GM18502 (cell line): ENCODE data around the gene ACVR2B.

Experiments
- ATAC-seq: cut with Tn5 transposase; IDR thresholded peaks from one replicate; pipeline ENCODE4 v1.9.1; 2021; ENCODE audit warnings: mild to moderate bottlenecking; ENCODE audit not compliant: unreplicated experiment, poor library complexity

ACVR2B gene

DNA sequence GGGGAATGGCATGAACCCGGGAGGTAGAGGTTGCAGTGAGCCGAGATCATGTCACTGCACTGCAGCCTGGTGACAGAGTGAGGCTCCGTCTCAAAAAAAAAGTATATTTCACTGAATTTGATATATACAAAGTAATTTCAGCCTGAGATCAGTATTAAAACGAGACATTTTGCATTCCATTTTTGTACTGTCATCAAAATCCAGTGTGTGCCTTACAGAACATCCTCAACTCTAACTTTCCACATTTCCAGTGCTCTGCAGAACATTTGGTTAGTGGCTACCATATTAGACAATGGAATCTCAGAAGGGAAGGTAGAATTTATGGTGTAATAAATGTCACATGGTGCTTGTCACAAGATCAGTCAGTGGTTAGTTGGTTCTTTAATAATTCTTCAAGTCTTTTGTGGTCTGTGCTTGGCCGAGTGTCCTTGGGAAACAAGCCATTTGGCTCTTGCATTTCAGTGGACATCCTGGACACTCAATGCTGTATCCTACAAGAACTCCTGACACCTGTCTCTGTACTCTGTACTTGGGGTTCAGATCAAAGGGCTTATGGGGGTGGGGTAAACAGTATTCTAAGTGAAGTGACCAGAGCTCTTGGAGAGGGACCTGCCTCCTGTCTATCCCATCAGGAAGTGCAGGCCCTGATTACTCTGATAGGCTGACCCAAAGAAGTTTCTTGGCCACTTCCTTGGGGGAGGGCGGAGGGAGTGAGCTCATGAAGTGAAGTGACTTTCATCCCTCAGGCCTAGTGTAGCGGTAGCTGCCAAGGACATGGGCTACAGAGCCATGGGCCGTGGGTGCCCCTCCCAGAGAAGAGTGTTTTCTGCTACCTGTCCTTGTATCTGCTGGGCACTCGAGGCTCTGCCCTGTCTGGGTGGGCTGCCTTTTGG is 3.7 kb downstream of the ACVR2B start:
- no peak for ATAC-seq

DNA sequence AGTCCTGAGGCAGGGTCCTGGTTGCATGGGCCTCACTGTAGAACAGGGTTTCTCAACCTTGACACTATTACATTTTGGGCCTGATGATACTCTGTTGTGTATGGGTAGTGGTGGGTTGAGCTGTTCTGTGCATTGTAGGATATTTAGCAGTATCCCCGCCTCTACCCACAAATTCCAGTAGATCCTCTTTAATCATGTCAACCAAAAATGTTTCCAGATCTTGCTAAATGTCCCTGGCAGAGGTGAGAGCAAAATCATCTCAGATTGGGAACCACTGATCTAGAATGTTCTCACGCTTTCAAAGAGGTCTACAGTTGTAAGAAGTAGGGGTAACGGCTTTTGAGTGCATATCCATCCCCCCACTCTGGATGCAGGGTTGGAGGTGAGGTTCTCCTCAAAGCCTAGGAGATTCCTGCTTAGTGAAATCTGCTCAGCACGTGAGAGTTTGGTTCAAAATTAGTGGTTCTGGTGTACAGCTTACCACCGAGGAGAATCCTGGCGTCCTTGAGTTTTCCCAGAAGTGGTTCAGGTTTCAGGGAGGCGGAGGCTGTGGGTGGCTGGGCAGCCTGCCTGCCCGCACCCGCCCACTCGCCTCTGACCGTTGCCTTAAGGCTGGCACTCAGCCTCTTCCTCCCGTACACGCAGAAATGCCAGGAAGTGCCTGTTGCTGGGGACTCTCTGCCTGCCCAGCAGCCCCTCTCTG is 5.3 kb downstream of the ACVR2B start:
- no peak for ATAC-seq

DNA sequence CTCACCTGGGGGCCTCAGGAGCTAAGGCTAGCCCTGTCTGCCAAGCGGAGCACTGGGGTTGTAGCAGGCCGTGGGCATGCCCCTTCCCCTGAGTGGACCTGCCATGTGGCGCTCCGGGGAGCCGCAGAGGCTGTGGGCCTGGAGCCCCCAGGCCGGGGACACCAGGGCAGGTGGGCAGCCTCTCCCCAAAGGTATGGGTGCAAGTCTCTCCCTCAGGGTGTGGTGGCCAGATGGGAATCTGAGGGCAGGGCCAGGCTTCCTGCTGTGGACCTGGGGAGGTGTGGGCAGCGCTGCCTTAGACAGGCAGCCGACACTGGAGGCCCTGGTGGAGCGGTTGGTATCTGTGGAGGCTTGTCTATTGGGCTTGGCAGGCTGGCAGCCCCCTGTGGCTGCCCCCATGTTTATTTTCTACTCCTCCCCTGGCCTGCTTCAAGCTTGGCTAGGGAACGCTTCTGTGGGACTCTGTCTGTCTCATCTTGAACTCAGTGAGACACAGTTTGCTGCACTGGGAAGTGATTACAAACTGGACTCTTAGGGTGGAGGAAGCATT is 5.9 kb downstream of the ACVR2B start:
- no peak for ATAC-seq

DNA sequence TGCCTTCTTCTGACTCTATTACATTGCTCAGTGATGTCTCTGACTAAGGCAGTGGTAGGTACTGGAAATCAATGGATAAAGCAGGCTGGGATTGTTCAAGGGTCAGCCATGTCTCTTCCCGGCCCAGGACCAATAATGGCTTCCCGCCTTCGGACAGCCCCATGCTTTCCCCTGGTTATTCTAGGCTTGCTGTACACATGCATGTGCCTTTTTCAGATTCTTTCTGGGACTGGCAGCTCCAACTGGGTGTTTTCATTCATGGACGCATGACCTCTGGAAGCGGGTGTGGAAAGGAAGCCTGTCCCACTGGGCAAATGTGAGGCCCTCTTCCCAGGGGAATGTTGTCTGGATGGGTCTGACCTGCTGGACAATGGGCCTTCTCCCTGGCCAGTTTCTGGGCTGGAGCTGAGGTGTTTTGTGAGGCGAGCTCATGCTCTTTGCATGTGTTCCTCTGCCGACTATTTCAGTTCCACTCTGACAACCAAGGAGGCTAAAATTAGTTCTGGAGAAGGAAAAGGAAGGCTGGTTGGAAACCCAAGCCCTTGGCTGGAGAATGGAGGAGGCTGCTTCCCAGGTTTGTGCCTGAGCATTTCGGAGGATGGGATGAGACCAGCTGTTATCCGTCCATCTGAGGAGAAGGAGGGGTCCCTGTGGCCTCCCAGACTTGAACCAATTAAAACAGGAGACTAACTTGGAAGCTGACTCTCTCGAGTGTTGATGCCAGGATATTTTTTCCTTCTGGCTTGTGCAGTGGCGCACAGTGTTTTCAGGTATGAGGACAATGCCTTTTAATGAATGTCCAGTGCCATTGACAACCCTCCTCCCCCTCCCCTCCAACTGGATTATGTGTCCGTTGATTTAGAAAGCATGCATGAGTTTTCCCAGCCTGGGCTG is 6.9 kb downstream of the ACVR2B start:
- no peak for ATAC-seq

DNA sequence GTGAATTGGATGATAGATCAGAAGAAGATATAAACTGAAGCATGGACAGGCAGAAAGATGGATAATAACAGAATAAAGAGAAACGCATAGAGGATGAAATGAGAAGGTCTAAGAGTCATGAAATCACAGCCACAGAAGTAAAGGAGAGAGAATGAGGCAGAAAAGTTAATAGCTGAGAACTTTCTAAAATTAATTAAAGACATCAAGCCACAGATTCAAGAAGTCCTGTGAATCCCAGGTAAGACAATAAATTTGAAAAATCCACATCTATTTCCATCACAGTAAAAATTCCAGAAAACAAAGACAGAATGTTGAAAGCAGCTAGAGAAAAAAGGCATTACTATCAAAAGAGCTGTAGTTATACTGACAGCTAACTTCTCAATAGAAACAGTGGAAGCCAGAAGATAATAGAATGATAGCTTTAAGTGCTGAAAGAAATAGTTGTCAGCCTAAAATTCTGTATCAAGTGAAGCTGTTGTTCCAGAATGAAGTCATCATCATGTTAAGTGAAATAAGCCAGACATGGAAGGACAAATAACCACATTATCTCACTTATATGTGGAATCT is 12.0 kb downstream of the ACVR2B start:
- no peak for ATAC-seq

DNA sequence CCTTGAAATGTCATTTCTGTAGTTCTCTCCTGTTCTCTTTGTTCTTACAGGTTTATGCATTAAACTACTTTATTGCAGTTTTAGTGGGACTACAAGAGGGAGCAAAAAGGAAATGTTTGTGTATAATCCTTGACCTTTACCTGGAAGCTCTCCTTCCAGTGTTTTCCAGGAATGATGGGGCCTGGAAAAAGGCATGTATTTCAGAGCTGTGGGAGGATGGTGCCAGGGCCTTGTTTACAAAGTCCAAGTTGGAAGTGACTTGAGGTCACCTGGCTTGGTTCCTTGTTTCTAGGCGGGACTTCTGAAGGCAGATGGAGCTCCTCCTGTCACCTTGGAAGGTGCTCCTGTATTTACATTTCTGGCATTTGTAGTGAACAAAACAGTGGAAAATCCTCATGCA is 15.1 kb downstream of the ACVR2B start:
- ATAC-seq, result no peak

DNA sequence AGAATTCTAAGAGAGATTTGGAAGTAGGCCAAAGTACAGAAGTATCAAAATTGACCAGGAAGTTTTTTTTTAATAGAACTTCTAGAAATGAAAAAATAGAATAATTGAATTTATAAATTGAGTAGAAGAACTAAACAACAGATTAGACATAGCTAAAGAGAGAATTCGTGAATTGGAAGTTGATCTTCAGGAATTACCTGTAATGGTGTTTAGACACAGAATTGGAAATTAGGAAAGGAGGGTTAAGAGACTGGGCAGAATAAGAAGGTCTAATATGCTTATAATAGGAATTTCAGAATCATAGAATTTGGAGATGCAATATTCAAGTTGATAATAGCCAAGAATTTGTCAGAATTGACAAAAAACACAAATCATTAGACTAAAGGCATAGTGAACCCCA is 16.2 kb downstream of the ACVR2B start:
- no peak for ATAC-seq

DNA sequence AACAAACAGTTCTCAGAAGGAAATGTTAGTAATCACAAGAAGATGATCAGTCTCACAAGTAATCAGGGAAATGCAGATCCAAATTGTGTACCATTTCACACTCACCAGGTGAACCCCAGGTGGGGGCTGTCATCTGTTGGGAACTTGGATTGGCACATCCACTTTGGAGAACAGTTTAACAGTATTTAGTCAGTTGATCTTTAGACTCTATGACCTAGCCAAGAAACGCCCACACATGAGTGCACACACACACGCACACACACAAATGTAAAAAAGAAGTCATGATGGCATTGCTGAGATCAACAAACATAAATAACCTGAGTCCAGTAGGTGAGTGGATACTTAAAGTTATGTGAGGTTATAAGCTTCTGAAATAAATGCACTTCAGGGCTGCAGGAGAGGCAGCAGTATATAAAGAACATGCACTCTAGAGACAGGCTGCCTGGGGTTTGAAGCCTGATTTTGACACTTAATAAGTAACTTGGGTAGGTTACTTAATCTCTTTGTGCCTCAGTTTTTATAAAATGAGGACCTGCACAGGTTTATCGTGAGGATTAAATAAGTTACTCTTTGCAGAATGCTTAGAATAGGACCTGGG is 17.7 kb downstream of the ACVR2B start:
- ATAC-seq, result no peak

DNA sequence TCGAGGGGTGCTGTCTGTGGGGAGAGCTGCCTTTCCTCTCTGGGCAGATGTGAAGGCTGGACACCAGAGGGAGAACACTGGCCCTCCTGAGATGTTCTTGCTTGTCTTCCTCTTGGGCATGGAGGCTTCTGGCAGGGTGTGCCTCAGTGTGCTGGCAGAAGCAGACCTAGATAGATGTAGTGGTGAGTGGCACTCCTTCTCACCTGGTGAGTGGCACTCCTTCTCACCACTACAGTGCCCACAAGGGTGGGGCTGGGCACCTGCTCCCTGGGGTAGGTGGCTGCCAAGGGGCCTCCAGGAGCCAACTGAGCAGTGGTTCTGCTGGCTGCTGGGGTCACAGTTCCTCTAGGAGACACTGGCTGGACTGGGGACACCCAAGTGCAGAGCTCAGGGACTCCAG is 18.7 kb downstream of the ACVR2B start:
- ATAC-seq, result no peak

DNA sequence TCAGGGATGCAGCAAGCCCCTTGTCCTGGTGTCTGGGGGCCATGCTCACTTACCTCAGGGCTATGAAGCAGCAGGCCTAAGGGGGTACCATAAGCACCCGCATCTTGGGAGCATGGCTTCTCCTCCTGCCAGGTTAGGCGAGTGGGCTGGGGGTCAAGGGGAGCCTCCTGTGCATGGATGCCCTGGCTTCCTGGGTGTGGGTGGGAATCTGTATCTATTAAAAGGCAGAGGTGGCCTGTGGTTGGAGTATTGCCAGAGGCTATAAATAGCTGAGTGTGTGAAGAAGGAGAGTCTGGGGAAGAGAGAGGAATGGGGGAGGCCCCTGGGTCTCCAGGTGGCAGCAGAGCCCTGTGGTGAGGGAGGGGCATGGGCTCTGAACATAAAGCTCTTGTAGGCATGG is 19.5 kb downstream of the ACVR2B start:
- ATAC-seq, result no peak

DNA sequence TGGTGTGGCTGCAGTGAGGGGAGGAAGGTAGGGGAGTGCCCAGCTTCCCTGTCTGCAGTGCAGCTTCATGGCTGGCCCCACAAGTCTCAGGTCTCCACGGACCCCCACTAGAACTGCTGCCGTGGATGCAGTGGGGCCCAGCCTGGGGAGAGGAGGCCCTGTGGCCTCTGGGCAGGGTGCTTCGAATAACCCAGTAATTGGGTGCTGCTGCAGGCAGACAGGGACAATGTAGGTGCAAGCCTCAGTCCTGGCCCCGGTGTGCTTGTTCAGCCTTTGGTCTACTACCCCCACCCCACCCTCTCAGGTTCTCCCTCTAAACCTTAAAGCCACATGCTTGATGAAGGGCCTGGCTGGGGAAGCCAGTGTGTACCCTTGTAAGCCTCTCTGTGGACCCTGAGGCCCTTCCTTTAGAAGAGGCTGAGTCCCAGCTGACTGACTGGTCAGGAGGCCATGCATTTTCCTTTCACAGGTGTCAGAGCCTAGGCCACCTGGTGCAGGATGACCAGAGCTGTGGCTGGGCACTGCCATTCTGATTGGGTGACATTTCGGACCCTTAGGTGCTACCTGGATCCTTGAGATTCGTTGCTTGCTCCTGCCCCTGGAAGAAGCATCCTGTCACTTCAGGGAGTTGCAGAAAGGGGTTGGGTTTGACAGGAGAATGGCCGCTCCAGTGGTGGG is 21.4 kb downstream of the ACVR2B start:
- ATAC-seq, result no peak

DNA sequence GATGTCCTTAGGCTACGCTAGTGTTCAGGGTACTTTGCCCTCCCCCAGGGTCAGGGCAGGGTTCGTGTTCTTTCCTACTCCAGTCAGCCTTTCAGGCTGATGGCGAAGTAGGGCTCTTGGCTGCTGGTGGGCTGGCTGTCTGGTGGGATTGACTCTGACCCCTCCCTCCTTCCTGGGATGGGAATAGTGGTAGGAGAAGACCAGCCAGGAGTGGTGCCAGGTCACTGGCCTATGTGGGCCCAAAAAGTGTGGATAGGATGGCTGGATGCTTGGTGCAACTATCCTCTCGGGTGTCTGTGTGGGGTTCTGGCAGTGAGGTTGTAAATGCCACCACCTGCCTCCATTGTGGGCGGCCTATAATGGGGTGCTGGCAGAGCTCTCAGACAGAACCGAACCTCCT is 22.0 kb downstream of the ACVR2B start:
- no peak for ATAC-seq

DNA sequence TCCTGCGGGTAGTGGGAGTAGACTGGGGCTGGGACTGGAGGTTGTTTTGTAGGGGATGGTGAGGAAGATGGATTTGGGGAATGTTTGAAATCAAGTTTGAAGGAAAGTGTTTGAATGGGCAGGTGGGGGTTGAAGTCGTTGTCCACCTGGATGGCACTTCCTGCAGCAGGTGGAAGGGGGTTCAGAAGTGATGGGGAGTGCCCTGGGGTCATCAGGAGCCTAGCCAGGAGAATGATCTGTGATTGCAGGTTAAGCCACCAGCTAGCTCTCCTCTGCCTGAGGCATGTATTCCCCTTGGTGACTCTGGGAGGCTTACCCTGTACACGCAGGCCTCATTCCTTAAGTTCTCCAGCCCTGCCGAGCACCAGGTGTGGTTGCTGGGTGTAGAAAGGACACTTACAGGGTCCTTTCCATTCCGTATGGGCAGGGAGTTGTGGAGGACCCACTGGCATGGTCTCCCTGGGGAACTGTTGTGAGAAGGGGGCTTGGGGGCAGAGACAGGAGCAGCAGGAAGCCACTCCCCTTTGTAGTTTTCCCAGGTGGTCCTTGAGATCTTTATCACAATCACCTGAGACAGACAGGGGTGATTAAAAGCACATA is 22.6 kb downstream of the ACVR2B start:
- no peak for ATAC-seq

DNA sequence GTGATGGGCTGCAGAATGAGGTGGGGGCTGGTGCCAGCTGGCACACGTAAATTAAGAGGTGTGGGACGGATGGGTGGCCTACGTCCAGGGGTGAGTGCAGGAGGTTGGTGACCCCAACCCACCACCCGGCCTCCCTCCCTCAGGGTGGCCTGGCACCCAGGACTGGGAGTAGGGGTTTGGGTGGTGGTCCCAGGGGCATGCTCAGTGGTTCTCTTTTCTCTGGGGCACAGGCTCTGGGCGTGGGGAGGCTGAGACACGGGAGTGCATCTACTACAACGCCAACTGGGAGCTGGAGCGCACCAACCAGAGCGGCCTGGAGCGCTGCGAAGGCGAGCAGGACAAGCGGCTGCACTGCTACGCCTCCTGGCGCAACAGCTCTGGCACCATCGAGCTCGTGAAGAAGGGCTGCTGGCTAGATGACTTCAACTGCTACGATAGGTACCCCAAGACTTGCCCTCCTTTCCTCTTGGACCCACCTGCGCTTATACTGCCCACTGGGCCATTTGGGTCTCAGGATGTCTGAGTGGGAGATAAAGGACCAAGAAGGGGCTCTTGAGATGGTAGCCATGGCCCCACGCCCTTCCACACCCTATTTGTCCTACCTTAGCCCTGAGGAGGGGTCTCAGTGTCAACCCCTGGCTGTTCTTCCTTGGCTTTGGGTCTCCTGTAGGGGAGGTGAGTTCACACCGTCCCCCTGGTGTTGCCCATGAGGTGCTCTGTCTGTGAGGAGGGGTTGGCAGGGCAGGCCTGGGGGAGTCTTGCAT is 23.5 kb downstream of the ACVR2B start:
- no peak for ATAC-seq

DNA sequence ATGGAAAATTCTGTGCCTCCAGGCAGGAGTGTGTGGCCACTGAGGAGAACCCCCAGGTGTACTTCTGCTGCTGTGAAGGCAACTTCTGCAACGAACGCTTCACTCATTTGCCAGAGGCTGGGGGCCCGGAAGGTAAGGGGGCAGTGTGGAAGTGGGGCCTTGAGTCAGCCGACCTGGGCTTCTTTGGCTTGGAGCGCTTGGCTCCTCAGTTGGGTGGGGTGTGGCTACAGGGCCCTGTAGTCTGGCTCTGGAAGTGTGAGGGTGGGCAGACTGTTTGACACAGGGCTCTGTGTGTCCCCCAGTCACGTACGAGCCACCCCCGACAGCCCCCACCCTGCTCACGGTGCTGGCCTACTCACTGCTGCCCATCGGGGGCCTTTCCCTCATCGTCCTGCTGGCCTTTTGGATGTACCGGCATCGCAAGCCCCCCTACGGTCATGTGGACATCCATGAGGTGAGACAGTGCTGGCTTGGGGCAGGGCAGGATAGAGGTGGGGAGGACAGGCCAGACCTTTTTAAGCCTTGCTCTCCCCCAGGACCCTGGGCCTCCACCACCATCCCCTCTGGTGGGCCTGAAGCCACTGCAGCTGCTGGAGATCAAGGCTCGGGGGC is 24.3 kb downstream of the ACVR2B start:
- ATAC-seq, result no peak

DNA sequence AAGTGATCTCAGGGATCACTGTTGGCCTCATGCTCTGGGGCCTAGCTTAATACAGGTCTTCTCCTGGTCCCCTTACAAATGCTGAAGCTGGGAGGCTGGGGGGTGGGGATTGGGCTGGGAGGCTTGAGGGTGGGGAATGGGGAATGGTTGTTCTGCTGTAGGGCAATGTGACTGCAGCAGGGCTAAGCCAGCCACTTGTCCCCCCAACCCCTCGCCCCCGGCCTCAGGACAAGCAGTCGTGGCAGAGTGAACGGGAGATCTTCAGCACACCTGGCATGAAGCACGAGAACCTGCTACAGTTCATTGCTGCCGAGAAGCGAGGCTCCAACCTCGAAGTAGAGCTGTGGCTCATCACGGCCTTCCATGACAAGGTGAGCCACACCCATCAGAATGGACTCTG is 25.2 kb downstream of the ACVR2B start:
- ATAC-seq, result no peak

DNA sequence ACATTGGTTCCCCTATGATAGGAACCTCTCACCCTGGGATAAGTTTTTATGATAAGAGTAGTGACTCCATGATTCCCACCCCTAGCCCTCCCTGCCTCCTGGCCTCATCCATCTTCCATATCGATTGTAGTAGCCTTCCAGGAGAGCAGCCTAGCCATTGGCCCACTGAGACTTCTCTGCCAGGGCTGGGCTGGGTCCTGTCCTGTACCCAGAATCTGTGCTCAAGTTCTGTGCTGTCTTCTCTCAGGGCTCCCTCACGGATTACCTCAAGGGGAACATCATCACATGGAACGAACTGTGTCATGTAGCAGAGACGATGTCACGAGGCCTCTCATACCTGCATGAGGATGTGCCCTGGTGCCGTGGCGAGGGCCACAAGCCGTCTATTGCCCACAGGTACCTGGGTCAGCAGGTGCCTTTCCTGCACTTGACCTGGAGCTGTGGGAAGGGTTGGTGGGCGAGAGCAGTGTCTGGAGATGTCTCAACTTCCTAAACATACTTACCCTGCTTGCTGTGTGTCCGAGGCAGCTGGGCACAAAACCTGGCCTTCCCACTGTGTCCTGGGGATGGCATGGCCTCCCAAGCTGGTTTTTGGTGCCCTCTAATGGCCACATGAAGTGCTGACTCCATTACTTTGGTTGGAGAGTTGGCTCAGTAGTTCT is 25.9 kb downstream of the ACVR2B start:
- ATAC-seq, result peak; percentile 69
